Measurements from ENCODE around the gene ASCL3.
"Not testable (repeated sequence)": the region's sequence is repeated elsewhere in the genome, so short reads cannot be mapped to it uniquely, and the experiment has no call there.

Gene ASCL3, protein sequence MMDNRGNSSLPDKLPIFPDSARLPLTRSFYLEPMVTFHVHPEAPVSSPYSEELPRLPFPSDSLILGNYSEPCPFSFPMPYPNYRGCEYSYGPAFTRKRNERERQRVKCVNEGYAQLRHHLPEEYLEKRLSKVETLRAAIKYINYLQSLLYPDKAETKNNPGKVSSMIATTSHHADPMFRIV
- total RNA-seq = 0 reads per million in 4 experiments

DNA sequence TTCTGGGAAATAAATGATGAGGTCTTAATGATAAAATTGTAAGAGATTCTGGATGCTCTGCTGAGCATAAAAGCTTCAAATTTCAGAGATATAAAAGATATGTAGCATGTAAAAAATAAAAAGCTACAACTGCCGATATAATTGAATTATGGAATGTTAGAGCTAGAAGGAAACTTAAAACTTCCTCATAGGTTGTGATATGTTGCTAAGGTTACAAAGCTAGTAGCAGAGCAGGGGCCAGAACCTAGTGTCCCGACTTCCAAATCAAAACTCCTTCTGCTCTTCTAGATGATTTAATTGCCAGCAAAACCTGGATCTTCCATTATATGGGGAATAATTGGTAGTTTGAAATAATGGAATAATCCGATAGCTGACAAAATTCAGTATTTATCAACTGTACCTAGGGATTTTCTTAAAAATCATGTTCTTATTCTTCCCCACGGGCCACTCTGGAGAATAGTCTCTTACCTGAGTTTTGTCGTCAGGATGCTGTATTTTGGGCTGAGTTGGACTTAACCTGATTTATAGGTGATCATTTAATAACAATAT, at the start of gene ASCL3:
TSS of gene ASCL3 (minus strand) at position 499 of the 549 bp plus-strand sequence. CDS start 4,855 bp downstream, outside the sequence.
- DNase-seq = no peak

DNA sequence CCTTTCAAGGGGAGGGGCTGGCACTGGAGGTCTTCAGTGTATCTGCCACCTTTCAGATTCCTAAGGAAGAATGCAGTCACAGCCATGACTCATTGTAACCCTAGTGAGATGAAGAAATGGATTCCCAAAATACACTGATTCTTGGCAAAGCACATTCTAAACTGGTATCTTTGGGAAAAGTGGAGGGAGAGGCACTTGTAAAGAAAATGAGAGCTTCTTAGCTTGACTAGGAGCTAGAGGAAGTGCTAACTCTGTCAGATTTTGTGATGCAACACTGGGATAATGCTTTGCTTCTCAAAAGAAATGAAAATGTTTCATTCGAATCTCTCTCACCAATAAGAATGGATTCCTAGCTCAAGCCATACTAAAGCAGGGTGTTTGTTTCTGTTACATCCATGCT, 46.6 kb upstream of the ASCL3 start:
- no peak for DNase-seq

DNA sequence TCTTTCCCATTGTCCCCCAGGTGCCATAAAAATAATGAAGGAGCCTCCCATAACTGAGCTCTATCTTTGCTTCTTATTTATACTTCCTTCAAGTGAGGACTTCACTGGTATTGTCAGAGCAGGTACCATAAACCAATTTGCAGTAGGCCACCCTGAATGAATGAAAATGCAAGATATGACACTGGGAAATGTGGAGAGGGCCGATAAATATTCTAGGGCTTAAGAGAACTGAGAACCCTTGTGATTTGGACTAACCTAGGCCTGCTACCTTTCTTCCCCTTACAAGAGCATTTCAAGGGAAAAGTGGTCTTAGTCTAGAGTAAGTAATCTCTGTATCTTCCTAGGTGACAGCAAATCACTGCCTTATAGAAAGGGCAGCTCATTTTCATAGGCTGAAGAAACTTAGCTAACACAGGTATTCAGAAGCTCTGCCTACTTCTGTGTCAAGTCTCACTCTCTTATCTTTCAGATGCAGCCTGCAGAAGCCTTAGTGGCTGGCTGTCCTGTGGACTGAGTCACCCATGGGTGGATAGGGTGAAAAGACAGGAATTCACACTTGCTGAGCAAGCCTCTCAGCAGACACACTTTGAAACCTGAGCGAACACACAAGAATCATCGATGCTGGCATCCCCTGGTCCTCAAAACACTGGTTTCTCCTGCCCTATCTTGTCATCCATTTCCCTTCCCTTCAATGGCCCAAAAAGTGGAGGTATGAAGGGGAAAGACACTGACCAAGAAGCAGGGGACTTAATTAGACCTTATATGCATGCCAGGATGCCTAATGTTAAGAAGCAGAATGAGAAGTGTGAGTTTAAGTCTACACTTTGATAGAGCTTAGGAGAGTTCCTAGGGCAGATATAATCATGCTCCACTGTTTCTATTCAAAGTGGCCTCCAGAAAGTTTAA, 45.8 kb upstream of the ASCL3 start:
- DNase-seq = no peak

DNA sequence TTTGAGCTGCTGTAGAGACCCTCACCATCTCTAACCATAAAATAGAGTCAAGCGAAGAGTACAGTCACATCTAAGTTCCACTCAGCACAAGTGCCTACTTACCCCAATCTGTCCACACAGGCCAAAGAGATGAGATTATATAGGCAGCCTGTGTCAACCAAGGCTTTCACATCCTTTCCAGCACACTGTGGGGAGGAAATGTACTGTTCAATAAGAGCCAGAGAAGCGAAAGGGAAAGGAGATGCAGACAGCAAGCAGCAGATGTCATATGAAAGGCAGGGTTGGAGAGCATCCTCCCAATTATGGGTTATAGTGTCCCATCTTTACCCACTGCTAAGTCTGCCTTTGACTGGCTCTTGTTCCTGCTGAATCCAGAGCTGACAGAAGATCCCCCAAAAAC, 44.6 kb upstream of the ASCL3 start:
- no peak for DNase-seq

DNA sequence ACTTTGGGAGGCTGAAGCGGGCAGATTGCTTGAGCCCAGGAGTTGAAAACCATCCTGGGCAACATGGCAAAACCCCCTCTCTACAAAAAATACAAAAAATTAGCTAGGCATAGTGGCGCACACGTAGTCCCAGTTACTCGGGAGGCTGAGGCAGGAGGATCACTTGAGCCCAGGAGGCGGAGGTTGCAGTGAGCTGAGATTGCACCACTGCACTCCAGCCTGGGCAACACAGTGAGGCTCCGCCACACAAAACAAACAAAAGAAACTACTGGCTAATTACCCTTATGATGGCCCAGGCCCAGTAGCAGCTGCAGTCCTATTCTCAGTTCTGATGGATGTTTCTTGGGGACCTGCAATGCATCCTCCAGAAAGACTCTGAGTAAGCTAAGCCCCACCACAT, 44.0 kb upstream of the ASCL3 start:
- DNase-seq = not testable (repeated sequence)

DNA sequence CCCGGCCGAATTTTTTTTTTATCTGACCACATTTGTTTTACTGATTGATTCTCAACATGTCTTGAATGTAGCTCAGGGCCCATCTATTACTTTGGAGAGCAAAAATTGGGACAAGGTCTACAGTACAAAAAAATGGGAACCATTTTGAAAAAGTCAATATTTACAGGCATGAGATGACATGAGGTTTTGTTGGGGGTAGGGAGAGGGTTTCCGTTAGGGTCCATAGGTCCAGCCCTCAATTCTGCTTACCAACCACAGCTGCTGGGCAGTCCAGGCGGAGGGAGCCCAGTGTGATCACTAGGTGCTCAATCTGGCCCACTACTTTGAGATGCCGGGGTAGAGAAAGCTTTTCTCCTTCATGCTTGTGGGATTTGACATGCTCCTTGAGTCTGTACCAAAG, 42.6 kb upstream of the ASCL3 start:
- no peak for DNase-seq

DNA sequence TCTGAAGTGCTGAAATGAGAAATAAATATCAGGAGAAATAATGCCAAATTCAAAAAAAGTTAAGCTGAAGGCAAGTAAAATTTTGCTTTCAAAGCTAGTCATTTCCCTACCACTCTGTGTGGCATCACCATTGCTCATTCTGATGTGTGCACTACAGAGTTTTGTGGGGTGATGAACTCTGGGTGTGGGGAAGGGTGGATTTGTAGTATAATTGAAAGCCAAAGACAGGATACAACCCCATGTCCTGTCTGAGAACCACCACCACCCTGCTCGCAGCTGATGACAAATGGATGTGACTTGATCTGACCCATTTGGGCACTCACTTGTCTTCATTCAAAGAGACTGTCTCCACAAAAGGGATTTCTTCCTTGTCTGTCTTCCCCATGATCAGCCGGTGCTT, 40.7 kb upstream of the ASCL3 start:
- DNase-seq = no peak

DNA sequence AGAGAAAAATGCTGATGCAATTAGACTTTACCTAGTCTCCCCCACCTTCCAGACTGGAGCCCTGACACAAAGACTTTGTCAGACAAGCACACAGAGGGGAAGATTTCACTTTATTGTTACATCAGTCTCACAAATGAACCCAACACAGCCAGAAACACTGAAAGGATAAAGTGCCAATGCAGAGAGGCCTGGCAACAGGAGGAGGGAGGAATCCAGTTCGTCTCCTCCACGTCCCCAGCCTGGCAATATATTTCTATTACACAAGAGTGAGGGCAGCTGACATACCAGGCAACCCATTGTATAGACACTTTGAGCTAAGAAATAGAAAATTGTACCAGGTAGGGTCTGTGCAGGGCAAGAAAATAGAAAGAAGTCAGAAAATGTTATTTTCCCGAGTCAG, 37.7 kb upstream of the ASCL3 start:
- no peak for DNase-seq

DNA sequence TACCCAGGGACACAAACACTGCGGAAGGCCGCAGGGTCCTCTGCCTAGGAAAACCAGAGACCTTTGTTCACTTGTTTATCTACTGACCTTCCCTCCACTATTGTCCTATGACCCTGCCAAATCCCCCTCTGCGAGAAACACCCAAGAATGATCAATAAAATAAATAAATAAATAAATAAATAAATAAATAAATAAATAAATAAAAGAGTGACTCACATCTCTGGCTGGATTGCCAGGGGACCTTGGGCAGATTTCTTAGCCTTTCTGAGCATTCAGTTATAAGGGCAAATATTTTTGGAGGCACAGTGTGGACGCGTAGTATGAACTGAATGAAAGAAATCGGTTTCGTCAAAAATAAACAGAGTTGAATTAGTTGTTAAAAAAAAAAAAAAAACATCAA, 36.5 kb upstream of the ASCL3 start:
- not testable (repeated sequence) for DNase-seq

DNA sequence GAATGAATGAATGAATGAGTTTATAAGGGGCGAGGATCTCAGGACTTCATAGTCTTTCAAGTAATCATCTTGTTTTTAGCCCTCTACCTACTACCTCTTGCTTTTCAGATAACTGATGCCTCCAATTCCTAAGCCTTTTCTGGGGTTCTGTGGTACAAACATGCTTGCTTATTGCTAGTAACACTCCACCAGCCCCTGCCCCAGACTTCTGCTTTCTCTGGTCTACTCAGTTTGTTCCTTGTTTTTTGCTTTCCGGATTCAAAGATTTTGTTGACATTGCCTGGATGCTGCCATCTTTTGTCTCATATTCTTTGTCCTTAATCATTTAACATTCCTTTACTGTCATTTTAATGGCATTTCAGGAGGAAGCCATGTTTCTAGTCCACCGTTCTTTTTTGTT, 30.3 kb upstream of the ASCL3 start:
- DNase-seq = no peak

DNA sequence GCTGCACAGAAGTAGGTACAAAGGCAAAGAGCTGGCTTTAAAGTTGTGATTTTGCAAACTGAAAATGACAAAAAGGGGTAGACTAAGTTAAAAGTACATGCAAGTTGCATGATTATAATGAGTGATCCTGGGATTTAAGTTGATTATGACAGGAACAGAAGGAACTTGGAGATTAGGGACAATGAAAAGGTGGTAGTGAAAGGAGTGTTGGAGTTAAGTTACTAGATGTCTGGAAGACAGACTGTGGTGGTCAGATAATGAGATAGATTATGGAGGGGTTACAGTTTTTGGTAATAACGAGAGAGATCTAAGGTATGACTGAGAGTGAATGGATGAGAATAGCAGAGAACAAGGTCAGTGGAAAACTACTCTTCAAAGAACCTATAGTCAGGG, 29.1 kb upstream of the ASCL3 start:
- no peak for DNase-seq

DNA sequence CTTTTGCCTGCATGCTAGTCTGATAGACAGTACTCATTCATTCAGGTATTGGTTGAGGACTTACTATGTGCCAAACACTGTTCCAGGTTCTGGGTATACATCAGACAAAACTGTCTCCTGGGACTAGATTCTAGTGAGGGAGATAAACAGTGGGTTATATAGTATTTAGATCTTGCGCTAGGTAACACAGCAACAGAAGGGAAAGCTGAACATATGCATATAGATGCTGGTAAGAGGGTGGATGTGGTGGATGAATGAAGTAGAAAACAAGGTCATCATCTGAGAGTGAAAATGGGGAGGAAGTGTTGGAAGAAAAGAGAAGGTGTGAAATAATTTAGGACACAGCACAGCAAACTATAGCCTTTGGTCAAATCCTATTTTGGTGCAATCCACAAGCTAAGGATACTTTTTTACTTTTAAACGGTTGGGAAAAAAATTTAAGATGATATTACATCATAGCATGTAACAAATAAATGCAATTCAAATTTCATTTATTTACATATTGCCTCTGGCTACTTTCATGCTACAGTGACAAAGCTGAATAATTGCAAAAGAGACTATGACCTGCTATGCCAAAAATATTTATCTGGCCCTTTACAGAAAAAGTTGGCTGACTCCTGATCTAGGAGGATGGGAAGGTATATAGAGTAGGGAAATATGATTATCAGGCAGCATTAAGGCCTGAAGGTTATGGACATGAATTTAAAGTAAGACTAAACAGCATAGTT, 28.5 kb upstream of the ASCL3 start:
- DNase-seq = no peak

DNA sequence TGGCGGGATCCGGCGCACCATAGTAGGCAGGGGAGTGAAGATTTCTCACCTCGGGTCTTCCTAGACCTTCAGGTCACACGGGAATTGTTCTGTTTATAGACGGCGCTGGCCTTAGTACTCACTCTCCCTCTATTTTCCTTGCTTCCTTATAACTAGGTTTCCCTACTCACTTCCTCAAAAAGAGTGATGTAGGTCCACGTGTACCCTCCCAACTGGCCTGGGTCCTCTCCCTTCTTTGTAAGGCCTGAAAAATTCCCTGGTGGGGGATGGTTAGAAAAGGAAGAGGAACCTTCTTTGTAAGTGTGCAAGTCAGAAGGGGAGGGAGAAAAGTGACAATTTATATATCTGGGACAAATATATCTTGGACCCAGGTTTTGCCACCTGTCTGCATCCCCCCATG, 24.4 kb upstream of the ASCL3 start:
- DNase-seq = no peak

DNA sequence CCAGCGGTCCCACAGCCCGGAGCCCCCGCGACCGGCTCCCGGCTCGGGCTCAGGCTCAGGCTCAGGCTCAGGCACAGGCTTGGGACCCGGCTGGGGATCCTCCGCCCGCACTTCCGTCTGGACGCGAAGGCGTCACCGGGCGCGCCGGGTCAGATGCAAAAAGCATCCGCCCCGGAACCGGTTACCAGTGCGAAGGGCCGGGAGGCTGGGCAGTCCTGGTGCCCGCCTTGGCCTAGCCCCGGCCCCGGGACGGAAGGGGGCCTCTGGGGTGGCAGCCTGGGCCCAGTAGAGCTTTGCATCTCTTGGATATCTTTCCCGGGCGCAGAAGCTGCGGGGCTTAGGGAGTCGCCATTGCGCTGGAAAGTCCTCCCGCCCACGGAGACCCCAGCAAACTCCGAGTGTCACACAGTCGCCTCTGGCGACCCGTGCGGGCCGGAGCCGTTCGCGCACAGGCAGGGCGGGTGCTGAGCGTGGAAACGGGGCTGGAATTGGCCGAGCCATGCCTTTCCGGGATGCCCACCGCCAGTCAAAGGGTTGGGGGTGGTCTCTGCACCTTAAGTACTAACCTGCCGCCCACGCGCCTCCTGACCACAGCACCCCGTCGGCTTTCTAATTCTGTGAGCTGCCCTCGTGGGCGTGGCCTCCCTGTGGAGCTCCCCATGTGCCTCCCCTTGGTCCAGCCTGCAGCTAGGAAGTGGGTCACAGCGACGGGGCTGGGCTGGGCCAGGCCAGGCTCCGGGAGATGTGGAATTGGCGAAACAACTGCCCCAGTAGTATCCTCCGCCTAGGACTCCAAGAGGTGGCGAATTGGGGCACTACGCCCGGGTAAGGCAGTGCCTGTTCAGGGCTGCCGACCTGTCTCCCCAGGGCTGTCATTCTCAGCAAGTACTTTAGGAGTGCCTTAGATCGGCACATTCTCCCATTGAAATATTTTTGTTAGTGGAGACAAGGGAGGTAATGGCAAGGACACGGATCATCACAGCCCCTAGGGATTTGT, 21.8 kb upstream of the ASCL3 start, which contains the start of gene TMEM9B:
TSS of gene TMEM9B (minus strand) at position 119 of the 997 bp plus-strand sequence. CDS start 129 bp downstream, outside the sequence.
- peak; percentile 51 for DNase-seq

DNA sequence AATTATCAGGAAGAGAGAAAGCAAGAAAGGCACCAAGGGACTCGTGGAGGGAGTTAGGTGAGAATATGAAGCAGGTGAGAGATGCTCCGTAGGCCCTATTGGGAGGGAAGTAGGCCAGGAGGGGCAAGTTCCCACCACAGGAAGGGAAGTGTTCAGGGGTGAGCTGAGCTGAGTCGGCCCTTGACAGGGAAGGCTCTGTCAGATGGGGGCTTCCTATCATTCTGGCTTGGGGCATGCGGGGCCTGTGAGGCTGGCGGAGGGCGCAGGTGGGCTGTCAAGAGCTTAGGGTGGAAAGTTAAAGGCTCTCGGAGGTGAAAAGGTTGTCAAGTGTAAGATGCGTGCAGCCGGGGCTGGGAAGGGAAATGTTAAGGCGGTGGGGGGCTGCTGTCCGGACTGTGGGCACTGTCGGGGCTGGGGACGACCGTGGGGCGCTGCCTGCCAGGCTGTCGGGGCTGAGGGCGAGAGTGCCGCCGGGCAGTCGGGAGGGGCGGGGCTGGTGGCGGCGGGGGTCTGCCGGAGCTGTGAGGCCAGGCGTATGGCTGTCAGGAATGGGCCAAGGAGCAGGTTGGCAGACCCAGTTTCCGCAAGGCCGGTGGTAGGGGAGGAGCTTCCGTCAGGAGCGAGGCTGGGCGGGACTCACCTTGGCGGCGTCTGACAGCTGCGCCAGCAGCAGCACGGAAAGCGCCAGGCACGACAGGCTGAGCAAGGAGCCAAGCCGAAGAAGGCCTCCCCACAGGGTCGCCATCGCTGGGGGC, 20.9 kb upstream of the ASCL3 start:
- DNase-seq = peak; percentile 52

DNA sequence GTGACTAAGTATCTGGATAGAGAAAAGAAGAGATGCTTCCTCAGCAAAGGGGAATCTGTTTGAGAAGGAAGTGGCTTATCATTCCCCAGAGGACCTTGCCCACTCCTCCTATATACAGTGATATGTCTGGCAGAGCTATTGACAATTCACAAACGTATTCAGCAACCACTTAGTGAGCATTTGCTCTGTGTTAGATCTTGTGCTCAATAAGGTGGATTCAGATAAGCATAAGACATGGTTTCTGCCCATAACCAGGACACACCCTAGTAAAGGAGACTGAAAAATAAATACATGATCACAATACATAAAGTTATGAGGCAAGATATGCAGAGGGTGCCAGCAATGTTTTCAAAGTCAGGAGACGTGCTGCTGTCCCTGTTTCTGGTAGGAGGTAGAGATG, 20.0 kb upstream of the ASCL3 start:
- DNase-seq = no peak

DNA sequence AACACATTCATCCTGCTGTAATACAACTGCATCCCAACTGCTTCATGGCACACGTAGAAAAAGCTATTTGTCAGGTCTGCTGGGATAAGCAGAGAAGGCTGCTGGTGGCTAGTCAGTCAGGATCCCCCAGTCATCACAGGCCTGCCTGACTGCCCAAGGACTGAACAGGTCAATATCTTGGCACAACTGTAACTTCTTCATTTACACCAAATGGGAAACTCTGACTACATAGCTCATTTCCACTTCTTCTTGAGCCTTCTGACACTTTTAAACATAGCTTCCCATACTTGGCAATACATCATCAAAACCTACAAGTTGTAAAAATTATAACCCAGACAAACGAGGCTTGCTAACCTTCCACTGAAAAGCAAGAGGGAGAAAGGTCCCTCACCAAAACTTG, 18.6 kb upstream of the ASCL3 start:
- DNase-seq = no peak

DNA sequence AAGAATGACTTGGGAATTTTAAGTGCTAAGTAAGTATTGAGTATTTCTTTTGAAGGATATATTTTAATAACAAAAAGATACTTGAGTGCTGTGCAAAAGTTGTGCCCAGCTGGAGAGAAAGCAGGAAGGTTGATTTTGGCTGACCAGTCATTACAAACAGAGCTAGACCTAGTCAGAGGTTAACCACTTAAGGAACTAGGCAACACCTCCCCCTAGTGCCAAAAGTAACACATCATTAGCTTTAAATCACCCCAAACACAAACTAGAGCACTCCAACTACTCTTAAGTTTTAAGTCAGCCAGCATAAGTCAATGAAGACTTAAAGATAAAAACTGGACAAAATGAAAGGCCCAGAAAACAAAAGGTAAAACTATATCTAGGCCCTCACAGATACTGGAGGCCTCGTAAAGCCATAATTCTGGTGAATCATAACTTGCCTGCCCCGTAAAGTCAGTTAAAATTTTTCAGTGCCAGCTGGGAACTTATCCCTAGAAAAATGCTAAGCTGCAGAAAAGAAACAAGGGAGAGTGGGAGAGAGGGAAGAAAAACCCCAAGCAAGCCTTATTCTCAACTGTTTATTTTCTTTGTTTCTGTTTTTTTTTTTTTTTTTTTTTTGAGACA, 16.8 kb upstream of the ASCL3 start:
- no peak for DNase-seq

DNA sequence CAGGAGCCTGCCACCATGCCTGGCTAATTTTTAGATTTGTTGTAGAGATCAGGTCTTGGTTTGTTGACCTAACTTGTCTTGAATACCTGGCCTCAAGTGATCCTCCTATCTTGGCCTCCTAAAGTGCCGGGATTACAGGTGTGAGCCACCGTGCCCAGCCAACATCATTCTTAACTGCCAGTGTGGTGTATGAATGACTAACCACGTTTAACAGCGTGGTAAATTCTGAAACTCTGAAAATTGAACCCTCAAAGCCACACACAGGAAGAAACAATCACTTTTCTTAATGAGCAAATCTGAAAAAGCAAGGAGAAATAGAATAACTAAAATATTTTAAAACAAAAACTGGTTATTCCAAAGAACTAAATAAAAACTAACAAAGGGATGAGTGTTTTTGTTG, 14.0 kb upstream of the ASCL3 start:
- no peak for DNase-seq

DNA sequence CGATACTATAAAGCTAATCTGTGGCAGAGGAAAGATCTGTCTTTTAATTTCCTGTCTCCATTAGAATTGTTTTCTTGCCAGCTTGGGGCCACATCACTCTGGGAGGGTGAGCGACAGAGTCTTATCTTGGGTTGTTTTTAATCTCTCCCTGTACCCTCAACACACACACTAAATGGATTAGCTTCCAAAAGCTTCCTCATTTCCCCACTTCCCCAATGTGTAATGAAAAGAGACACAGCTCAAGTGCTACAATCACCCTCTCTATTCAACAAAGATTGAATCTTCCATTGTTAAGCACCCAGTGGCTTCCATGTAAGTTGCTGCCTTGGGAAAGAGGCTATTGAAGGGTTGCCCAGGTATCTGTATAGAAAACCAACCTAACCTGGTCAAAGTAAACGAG, 6.1 kb upstream of the ASCL3 start:
- no peak for DNase-seq
